Neural cell (in vitro differentiated cells): Measurements from ENCODE around the gene GFOD2. TPM values are rescaled to one million over a fixed set of nuclear protein-coding genes. Genes with fewer than 3 reads are reported as not detected.

ENCODE experiments used
- H2AFZ ChIP-seq: fragments of 200-600, 300-800 bp; sonication (generic), shearing (Covaris generic); 2 replicates; pipeline ENCODE4 v1.6.0; 2014; ENCODE audit warnings: low read depth, mild to moderate bottlenecking, antibody characterized with exemption, low read length, moderate library complexity
- H3F3A ChIP-seq: fragments of 200-600 bp; shearing (Covaris generic); 2 replicates; pipeline ENCODE4 v1.6.1; 2016; ENCODE audit warnings: mild to moderate bottlenecking, moderate library complexity, mixed read lengths, antibody characterized with exemption, low read length; ENCODE audit not compliant: insufficient read depth, poor library complexity, severe bottlenecking
- H3K27ac ChIP-seq: fragments of 200-600, 300-800 bp; sonication (generic), shearing (Covaris generic); 2 replicates; pipeline ENCODE4 v1.5.1; 2014; ENCODE audit warnings: mild to moderate bottlenecking, low read length, moderate library complexity
- H3K27me3 ChIP-seq: fragments of 300-800, 200-600 bp; sonication (generic), shearing (Covaris generic); 2 replicates; pipeline ENCODE4 v1.6.0; 2014; ENCODE audit warnings: mild to moderate bottlenecking, low read depth, low read length, moderate library complexity; ENCODE audit not compliant: insufficient read depth
- H3K36me3 ChIP-seq: fragments of 300-800, 200-600 bp; sonication (generic), shearing (Covaris generic); 2 replicates; pipeline ENCODE4 v1.5.1; 2014; ENCODE audit warnings: mild to moderate bottlenecking, antibody characterized with exemption, low read length, moderate library complexity; ENCODE audit not compliant: insufficient read depth
- H3K4me2 ChIP-seq: fragments of 300-800, 200-600 bp; sonication (generic), shearing (Covaris generic); 2 replicates; pipeline ENCODE4 v1.6.0; 2014; ENCODE audit warnings: mild to moderate bottlenecking, low read length
- H3K4me3 ChIP-seq: fragments of 300-800, 200-600 bp; sonication (generic), shearing (Covaris generic); 2 replicates; pipeline ENCODE4 v1.5.1; 2014; ENCODE audit warnings: mild to moderate bottlenecking, low read length, moderate library complexity
- H3K79me2 ChIP-seq: fragments of 200-600 bp; shearing (Covaris generic); replicated peaks from 2 replicates; pipeline ENCODE4 v1.6.0; 2014; ENCODE audit warnings: mild to moderate bottlenecking, low read length, moderate library complexity; ENCODE audit not compliant: insufficient read depth
- H3K9ac ChIP-seq: fragments of 300-800, 200-600 bp; sonication (generic), shearing (Covaris generic); 2 replicates; pipeline ENCODE4 v1.6.1; 2016; ENCODE audit warnings: mild to moderate bottlenecking, low read length, mixed read lengths
- H3K9me2 ChIP-seq: fragments of 200-600 bp; shearing (Covaris generic); 2 replicates; pipeline ENCODE4 v1.6.1; 2016; ENCODE audit warnings: mild to moderate bottlenecking, low read length, mixed read lengths; ENCODE audit not compliant: insufficient read depth
- H3K9me3 ChIP-seq: fragments of 200-600, 300-800 bp; sonication (generic), shearing (Covaris generic); 2 replicates; pipeline ENCODE4 v1.6.1; 2016; ENCODE audit warnings: mild to moderate bottlenecking, mixed run types, low read length, moderate library complexity, mixed read lengths
- H4K20me1 ChIP-seq: fragments of 200-600 bp; shearing (Covaris generic); 2 replicates; pipeline ENCODE4 v1.6.1; 2016; ENCODE audit warnings: mild to moderate bottlenecking, mixed run types; ENCODE audit not compliant: insufficient read depth
- EP300 ChIP-seq: fragments of 450-650 bp; conservative IDR thresholded peaks from 2 replicates; pipeline ENCODE4 v1.6.1; 2014; ENCODE audit warnings: antibody characterized with exemption, mild to moderate bottlenecking, moderate library complexity; ENCODE audit not compliant: poor library complexity, severe bottlenecking
- EZH2 ChIP-seq: fragments of 200-600, 300-800 bp; shearing (Covaris generic), sonication (generic); IDR thresholded peaks from 2 replicates; pipeline ENCODE4 v1.6.1; 2014; ENCODE audit warnings: antibody characterized with exemption, low read length, borderline replicate concordance, mild to moderate bottlenecking; ENCODE audit not compliant: insufficient read depth, poor library complexity, severe bottlenecking
- MXI1 ChIP-seq: fragments of 450-650 bp; conservative IDR thresholded peaks from 2 replicates; pipeline ENCODE4 v1.6.1; 2014; ENCODE audit warnings: antibody characterized with exemption, mild to moderate bottlenecking; ENCODE audit not compliant: poor library complexity, severe bottlenecking
- POLR2AphosphoS5 ChIP-seq: IDR thresholded peaks from 2 replicates; pipeline ENCODE4 v1.6.1; 2012
- RAD21 ChIP-seq: fragments of 450-650 bp; conservative IDR thresholded peaks from 2 replicates; pipeline ENCODE4 v1.6.1; 2014; ENCODE audit warnings: antibody characterized with exemption, mild to moderate bottlenecking, moderate library complexity
- SMC3 ChIP-seq: fragments of 450-650 bp; conservative IDR thresholded peaks from 2 replicates; pipeline ENCODE4 v1.6.1; 2014; ENCODE audit warnings: antibody characterized with exemption, mild to moderate bottlenecking, moderate library complexity; ENCODE audit not compliant: poor library complexity
- TAF1 ChIP-seq: IDR thresholded peaks from 2 replicates; pipeline ENCODE4 v1.6.1; 2012; ENCODE audit warnings: low read depth
- polyA plus RNA-seq: library from polyadenylated mRNA; depleted of rRNA; stranded (reverse); fragments of >200 nt; gene quantifications from 2 replicates; pipeline ENCODE4 v1.2.3, GENCODE V29; 2014
- TF ChIP-seq, protein P1 (sequence below): IDR thresholded peaks from 2 replicates; pipeline ENCODE4 v1.6.1; 2012; ENCODE audit warnings: borderline replicate concordance
- TF ChIP-seq, protein P2 (sequence below): fragments of 450-650 bp; IDR thresholded peaks from 2 replicates; pipeline ENCODE4 v1.5.1; 2014; ENCODE audit warnings: antibody characterized with exemption, mild to moderate bottlenecking, moderate library complexity; ENCODE audit not compliant: poor library complexity, severe bottlenecking

Gene GFOD2
- polyA plus RNA-seq, 1 donor from 2014 or later, result 88.4 TPM

DNA sequence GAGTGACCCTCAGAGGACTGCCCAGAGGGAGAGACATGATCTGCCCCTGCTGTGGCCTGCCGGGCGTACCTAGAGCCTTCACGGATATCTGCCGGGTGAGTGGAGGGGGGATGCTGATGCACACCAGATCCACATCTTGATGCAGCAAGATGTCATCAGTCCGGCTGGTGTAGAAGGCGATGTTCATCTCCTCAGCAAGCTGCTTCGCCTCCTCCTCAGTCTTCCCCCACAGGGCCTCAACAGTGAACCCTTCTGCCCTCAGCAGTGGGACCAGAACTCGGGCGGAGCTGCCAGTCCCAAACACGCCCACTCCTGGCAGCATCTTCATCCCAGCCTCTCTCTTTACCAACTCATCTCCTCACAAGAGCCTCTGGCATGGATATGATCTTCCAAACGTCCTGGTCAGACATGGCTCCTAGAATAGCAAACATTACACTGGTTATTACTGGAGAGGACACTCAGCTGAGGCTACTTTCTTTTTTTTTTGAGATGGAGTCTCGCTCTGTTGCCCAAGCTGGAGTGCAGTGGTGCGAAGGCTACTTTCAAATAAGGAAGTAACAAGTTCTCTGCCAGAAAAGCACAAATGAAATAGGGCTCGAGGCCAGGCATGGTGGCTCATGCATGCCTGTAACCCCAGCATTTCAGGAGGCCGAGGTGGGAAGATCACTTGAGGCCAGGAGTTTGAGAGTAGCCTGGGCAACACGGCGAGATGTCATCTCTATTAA is 33.6 kb downstream of the GFOD2 start:
- no peaks in the 10 kb centered on the region for H3K9me3 ChIP-seq
- H3K79me2 ChIP-seq, result peaks cover 3% of the 10 kb centered on the region
- H4K20me1 ChIP-seq, result no peaks in the 10 kb centered on the region
- H3K36me3 ChIP-seq, result peaks cover 7% of the 10 kb centered on the region
- H3K9ac ChIP-seq, result no peak overlapping the region
- no peak overlapping the region for H3K4me3 ChIP-seq
- no peak overlapping the region for H2AFZ ChIP-seq
- no peaks in the 10 kb centered on the region for H3K9me2 ChIP-seq
- no peaks in the 10 kb centered on the region for H3F3A ChIP-seq
- H3K27ac ChIP-seq, result no peak overlapping the region
- no peak for TF ChIP-seq POLR2AphosphoS5
- no peak for TF ChIP-seq EZH2
- no peaks in the 10 kb centered on the region for H3K27me3 ChIP-seq
- no peak overlapping the region for H3K4me2 ChIP-seq

DNA sequence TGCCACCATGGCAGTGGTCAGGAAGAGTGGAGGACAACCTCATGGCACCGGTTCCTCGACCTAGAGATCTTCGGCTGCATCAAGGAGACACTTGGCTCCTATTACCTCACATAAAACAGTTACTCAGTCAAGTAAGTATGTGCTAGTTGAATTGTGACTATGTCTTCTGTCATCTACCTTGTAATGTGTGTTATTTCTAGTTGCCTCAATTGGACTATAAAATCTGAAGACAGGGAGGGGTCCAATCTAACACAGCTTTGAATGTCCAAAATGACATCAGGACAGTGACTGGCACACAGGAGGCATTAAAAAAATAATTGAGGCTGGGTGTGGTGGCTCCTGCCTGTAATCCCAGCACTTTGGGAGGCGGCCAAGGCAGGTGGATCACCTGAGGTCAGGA is 35.3 kb downstream of the GFOD2 start:
- Histone ChIP-seq H3K36me3 (peaks cover 7% of the 10 kb centered on the region), H3K79me2 (peaks cover 3% of the 10 kb centered on the region), H3K27me3 (no peaks in the 10 kb centered on the region), H3K9ac (no peak overlapping the region), H3K4me3 (no peak overlapping the region), H3K4me2 (no peak overlapping the region), H4K20me1 (no peaks in the 10 kb centered on the region), H3F3A (no peaks in the 10 kb centered on the region), H3K27ac (no peak overlapping the region), H2AFZ (no peak overlapping the region), H3K9me3 (no peaks in the 10 kb centered on the region), H3K9me2 (no peaks in the 10 kb centered on the region)
- TF ChIP-seq SMC3, result no peak
- no peak for TF ChIP-seq TAF1
- TF ChIP-seq EZH2, result no peak
- no peak for TF ChIP-seq EP300
- TF ChIP-seq, protein P1, sequence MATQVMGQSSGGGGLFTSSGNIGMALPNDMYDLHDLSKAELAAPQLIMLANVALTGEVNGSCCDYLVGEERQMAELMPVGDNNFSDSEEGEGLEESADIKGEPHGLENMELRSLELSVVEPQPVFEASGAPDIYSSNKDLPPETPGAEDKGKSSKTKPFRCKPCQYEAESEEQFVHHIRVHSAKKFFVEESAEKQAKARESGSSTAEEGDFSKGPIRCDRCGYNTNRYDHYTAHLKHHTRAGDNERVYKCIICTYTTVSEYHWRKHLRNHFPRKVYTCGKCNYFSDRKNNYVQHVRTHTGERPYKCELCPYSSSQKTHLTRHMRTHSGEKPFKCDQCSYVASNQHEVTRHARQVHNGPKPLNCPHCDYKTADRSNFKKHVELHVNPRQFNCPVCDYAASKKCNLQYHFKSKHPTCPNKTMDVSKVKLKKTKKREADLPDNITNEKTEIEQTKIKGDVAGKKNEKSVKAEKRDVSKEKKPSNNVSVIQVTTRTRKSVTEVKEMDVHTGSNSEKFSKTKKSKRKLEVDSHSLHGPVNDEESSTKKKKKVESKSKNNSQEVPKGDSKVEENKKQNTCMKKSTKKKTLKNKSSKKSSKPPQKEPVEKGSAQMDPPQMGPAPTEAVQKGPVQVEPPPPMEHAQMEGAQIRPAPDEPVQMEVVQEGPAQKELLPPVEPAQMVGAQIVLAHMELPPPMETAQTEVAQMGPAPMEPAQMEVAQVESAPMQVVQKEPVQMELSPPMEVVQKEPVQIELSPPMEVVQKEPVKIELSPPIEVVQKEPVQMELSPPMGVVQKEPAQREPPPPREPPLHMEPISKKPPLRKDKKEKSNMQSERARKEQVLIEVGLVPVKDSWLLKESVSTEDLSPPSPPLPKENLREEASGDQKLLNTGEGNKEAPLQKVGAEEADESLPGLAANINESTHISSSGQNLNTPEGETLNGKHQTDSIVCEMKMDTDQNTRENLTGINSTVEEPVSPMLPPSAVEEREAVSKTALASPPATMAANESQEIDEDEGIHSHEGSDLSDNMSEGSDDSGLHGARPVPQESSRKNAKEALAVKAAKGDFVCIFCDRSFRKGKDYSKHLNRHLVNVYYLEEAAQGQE, result no peak
- TF ChIP-seq RAD21, result no peak
- TF ChIP-seq POLR2AphosphoS5, result no peak
- TF ChIP-seq, protein P2, sequence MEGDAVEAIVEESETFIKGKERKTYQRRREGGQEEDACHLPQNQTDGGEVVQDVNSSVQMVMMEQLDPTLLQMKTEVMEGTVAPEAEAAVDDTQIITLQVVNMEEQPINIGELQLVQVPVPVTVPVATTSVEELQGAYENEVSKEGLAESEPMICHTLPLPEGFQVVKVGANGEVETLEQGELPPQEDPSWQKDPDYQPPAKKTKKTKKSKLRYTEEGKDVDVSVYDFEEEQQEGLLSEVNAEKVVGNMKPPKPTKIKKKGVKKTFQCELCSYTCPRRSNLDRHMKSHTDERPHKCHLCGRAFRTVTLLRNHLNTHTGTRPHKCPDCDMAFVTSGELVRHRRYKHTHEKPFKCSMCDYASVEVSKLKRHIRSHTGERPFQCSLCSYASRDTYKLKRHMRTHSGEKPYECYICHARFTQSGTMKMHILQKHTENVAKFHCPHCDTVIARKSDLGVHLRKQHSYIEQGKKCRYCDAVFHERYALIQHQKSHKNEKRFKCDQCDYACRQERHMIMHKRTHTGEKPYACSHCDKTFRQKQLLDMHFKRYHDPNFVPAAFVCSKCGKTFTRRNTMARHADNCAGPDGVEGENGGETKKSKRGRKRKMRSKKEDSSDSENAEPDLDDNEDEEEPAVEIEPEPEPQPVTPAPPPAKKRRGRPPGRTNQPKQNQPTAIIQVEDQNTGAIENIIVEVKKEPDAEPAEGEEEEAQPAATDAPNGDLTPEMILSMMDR, result no peak
- TF ChIP-seq MXI1, result no peak
